HepG2 (cell line): Measurements from ENCODE around the gene MNT. TPM values are rescaled to one million over a fixed set of nuclear protein-coding genes. Genes with fewer than 3 reads are reported as not detected.

Source experiments
- ATAC-seq: fragments of 200-7000 bp; cut with Tn5 transposase; 3 replicates; pipeline ENCODE4 v1.9.1; 2020; ENCODE audit warnings: mild to moderate bottlenecking, moderate library complexity
- BruUV-seq: library from RNA; stranded (reverse); fragments of 400-500 nt; replicated peaks from 2 replicates; lab custom pipeline; 2021; lab: Mats Ljungman, UMichigan
- CTCF ChIA-PET: fragments of 300-600 bp; formaldehyde crosslinking; extraction: SDS; loops from one replicate; lab custom pipeline; 2021; ENCODE audit warnings: low total read pairs, inconsistent platforms, low intra/inter-chr PET ratio; lab: Yijun Ruan, JAX
- POLR2A ChIA-PET: fragments of 350-600 bp; sonication (Branson Sonifier 250); formaldehyde crosslinking; loops from one replicate; lab custom pipeline; 2020; ENCODE audit warnings: antibody characterized with exemption, inconsistent platforms; lab: Yijun Ruan, JAX
- DNase-seq: peaks from one replicate; pipeline ENCODE4 v3.0.0-alpha.2; 2015; ENCODE audit warnings: low spot score
- FAIRE-seq: peaks from 3 replicates; lab custom pipeline; 2011; peaks lifted over from hg19 to GRCh38; lab: Jason Lieb, UNC
- H2AFZ ChIP-seq: one replicate; pipeline ENCODE4 v1.6.1; 2011; ENCODE audit warnings: low read length, inconsistent platforms
- H3K27ac ChIP-seq: fragments of 300-600 bp; 3 replicates; pipeline ENCODE4 v1.8.0; 2011; ENCODE audit warnings: mixed run types, mild to moderate bottlenecking, mixed read lengths, low read length, inconsistent platforms; ENCODE audit not compliant: insufficient read depth; ENCODE audit errors: extremely low read length
- H3K27me3 ChIP-seq, 2 experiments: fragments of 200-600 bp in 1 of 2; 2 replicates in 1 of 2; 3 replicates in 1 of 2; pipeline versions ENCODE4 v1.6.0 to v1.8.0; 2011; ENCODE audit warnings: low read length in 2 of 2, mild to moderate bottlenecking in 2 of 2, moderate library complexity in 2 of 2, inconsistent platforms in 1 of 2; ENCODE audit not compliant: insufficient read depth in 2 of 2, control insufficient read depth in 1 of 2
- H3K36me3 ChIP-seq, 2 experiments: fragments of 200-600 bp in 1 of 2; replicated peaks in 1 of 2; 2 replicates in 1 of 2; 3 replicates in 1 of 2; pipeline versions ENCODE4 v1.5.1 to v1.8.0; 2011; ENCODE audit warnings: low read length in 2 of 2, inconsistent platforms in 1 of 2; ENCODE audit not compliant: insufficient read depth in 2 of 2, control insufficient read depth in 1 of 2
- H3K4me1 ChIP-seq: 2 replicates; pipeline ENCODE4 v1.5.1; 2012; ENCODE audit warnings: low read length, inconsistent platforms; ENCODE audit not compliant: insufficient read depth
- H3K4me2 ChIP-seq: 2 replicates; pipeline ENCODE4 v1.6.0; 2011; ENCODE audit warnings: low read depth, low read length, inconsistent platforms
- H3K4me3 ChIP-seq, 3 experiments: fragments of 200-600 bp in 1 of 3; sonication (generic), shearing (Covaris generic) in 1 of 3; replicated peaks in 1 of 3; 2 replicates each; pipeline ENCODE4 v1.5.1; 2011 to 2016; ENCODE audit warnings: low read length in 3 of 3, inconsistent platforms in 2 of 3, low read depth in 2 of 3, mild to moderate bottlenecking in 2 of 3, control low read depth in 1 of 3, mixed read lengths in 1 of 3; ENCODE audit not compliant: insufficient read depth in 1 of 3
- H3K79me2 ChIP-seq: one replicate; pipeline ENCODE4 v1.6.1; 2011; ENCODE audit warnings: low read length, inconsistent platforms; ENCODE audit not compliant: insufficient read depth
- H3K9ac ChIP-seq: 2 replicates; pipeline ENCODE4 v1.6.0; 2011; ENCODE audit warnings: mild to moderate bottlenecking, low read depth, low read length, inconsistent platforms; ENCODE audit not compliant: insufficient read depth
- H3K9me3 ChIP-seq: 2 replicates; pipeline ENCODE4 v1.5.1; 2012; ENCODE audit warnings: mild to moderate bottlenecking, low read length
- H4K20me1 ChIP-seq: 2 replicates; pipeline ENCODE4 v1.6.0; 2011; ENCODE audit warnings: inconsistent platforms, mild to moderate bottlenecking, low read length, moderate library complexity; ENCODE audit not compliant: insufficient read depth
- ARNT2 ChIP-seq: sonication (generic); formaldehyde crosslinking; IDR thresholded peaks from 2 replicates; pipeline ENCODE4 v1.8.0; 2022; ENCODE audit warnings: mild to moderate bottlenecking, low read depth, missing genetic modification reagents, moderate library complexity
- KAT8 ChIP-seq: IDR thresholded peaks from 2 replicates; pipeline ENCODE4 v1.6.1; 2016; ENCODE audit warnings: missing genetic modification reagents, missing compliant biosample characterization
- NAIF1 ChIP-seq: sonication (generic); formaldehyde crosslinking; IDR thresholded peaks from 2 replicates; pipeline ENCODE4 v1.5.0; 2020; ENCODE audit warnings: mild to moderate bottlenecking, missing genetic modification reagents, borderline replicate concordance
- NCOA1 ChIP-seq: sonication (generic); formaldehyde crosslinking; IDR thresholded peaks from 2 replicates; pipeline ENCODE4 v1.9.0; 2021; ENCODE audit warnings: missing genetic modification reagents
- SMAD9 ChIP-seq: sonication (generic); formaldehyde crosslinking; IDR thresholded peaks from 2 replicates; pipeline ENCODE4 v1.5.1; 2020; ENCODE audit warnings: mild to moderate bottlenecking, missing genetic modification reagents
- YEATS2 ChIP-seq: sonication (generic); formaldehyde crosslinking; IDR thresholded peaks from 2 replicates; pipeline ENCODE4 v1.4.0; 2020; ENCODE audit warnings: missing genetic modification reagents, borderline replicate concordance
- ZFP1 ChIP-seq: IDR thresholded peaks from 2 replicates; pipeline ENCODE4 v1.6.1; 2016
- ZNF224 ChIP-seq: sonication (generic); formaldehyde crosslinking; IDR thresholded peaks from 2 replicates; pipeline ENCODE4 v1.5.0; 2020; ENCODE audit warnings: mild to moderate bottlenecking, missing genetic modification reagents
- ZNF24 ChIP-seq: fragments of 450-650 bp; IDR thresholded peaks from 2 replicates; pipeline ENCODE4 v1.6.1; 2017; ENCODE audit warnings: antibody characterized with exemption, mild to moderate bottlenecking
- ZNF816 ChIP-seq: sonication (generic); formaldehyde crosslinking; IDR thresholded peaks from 2 replicates; pipeline ENCODE4 v1.8.0; 2022; ENCODE audit warnings: missing genetic modification reagents, mild to moderate bottlenecking, borderline replicate concordance
- ZSCAN31 ChIP-seq: sonication (generic); formaldehyde crosslinking; IDR thresholded peaks from 2 replicates; pipeline ENCODE4 v1.5.0; 2020; ENCODE audit warnings: low read depth, mild to moderate bottlenecking, missing genetic modification reagents
- WGBS: methylation state at CpG from one replicate; pipeline ENCODE4 v1.1.6; 2017; ENCODE audit warnings: low lambda C conversion rate; 5-methylcytosine and 5-hydroxymethylcytosine counted together
- in situ Hi-C: cut with HindIII; loops from 2 replicates; pipeline ENCODE4 v1.10.0; 2017; ENCODE audit warnings: low pct_unique_long_range_greater_than_20kb; ENCODE audit not compliant: extremely low pct_ligation_motif_present
- intact Hi-C: fragments of 100-400 bp; cut with micrococcal nuclease; formaldehyde crosslinking; loops from one replicate; pipeline ENCODE4 v1.10.0; 2022; ENCODE audit not compliant: unreplicated experiment
- polyA plus RNA-seq, 8 experiments: library from polyadenylated mRNA; depleted of rRNA in 3 of 8; stranded (reverse) in 7 of 8; unstranded in 1 of 8; fragments of >200 nt; fragmentation: Illumina TruSeq in 4 of 8; extraction: Trizol in 4 of 8; gene quantifications; 2 replicates each; pipeline versions ENCODE4 v1.2.1 to v1.2.3, GENCODE V29; 2011 to 2016; ENCODE audit warnings: low read depth in 4 of 8, missing spikeins in 1 of 8, mixed read lengths in 1 of 8; ENCODE audit not compliant: insufficient read depth in 1 of 8
- total RNA-seq, 5 experiments: library from RNA; depleted of rRNA; stranded (reverse); fragments of >200 nt; fragmentation: Illumina TruSeq; extraction: Trizol; gene quantifications; 2 replicates each; pipeline ENCODE4 v1.2.3, GENCODE V29; 2016; ENCODE audit warnings: low read depth in 1 of 5
- TF ChIP-seq, protein P1 (sequence below): sonication (generic); formaldehyde crosslinking; IDR thresholded peaks from 2 replicates; pipeline ENCODE4 v1.8.1; 2023; ENCODE audit warnings: mild to moderate bottlenecking, missing genetic modification reagents, borderline replicate concordance
- TF ChIP-seq, protein P2 (sequence below): sonication (generic); formaldehyde crosslinking; IDR thresholded peaks from 2 replicates; pipeline ENCODE4 v1.8.1; 2023; ENCODE audit warnings: missing genetic modification reagents, mild to moderate bottlenecking, borderline replicate concordance
- TF ChIP-seq, protein P3 (sequence below): sonication (generic); formaldehyde crosslinking; IDR thresholded peaks from 2 replicates; pipeline ENCODE4 v1.8.0; 2022; ENCODE audit warnings: missing genetic modification reagents, low read depth, mild to moderate bottlenecking, borderline replicate concordance
- TF ChIP-seq, protein P4 (sequence below): sonication (generic); formaldehyde crosslinking; conservative IDR thresholded peaks from 2 replicates; pipeline ENCODE4 v1.8.1; 2023; ENCODE audit warnings: missing genetic modification reagents

MNT gene
- total and polyA plus RNA-seq, 2 of the 13 experiments (the other 11 are each of a cell fraction or from before 2014, with no cell fraction given): 2.1 to 3.5 TPM

DNA sequence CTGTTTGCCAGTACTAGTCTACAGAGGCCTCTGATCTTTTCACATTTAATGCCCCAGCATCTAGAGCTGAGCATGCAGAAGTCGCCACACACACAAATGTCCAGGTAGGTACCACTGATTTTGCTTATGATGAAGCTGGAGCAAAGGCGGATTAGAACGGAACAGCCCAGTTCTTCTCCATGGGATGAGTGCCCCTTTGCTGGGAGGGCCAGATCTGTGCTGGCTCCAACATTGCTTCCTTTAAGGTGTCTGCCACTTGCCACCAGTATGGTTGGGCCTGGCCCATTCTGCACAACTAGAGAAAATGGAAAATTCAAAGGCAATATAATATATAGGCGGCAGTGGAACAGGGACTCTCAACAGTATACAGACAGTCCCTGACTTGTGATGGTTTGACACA is 2.2 kb upstream of the MNT start:
- no peak for TF ChIP-seq KAT8 (CRISPR knock-in tag)
- TF ChIP-seq, protein P1, sequence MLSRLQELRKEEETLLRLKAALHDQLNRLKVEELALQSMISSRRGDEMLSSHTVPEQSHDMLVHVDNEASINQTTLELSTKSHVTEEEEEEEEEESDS (CRISPR knock-in tag): no peak
- TF ChIP-seq ARNT2 (CRISPR knock-in tag): no peak
- no peak for TF ChIP-seq NAIF1 (CRISPR knock-in tag)
- TF ChIP-seq, protein P2, sequence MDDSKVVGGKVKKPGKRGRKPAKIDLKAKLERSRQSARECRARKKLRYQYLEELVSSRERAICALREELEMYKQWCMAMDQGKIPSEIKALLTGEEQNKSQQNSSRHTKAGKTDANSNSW (CRISPR knock-in tag): no peak
- no peak for TF ChIP-seq ZSCAN31 (CRISPR knock-in tag)
- TF ChIP-seq, protein P3, sequence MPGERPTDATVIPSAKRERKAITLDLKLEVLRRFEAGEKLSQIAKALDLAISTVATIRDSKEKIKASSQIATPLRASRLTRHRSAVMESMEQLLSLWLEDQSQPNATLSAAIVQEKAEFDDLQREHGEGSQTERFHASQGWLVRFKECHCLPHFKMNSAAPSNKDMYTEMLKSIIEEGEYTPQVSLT (CRISPR knock-in tag): no peak
- TF ChIP-seq YEATS2 (CRISPR knock-in tag): no peak
- TF ChIP-seq, protein P4, sequence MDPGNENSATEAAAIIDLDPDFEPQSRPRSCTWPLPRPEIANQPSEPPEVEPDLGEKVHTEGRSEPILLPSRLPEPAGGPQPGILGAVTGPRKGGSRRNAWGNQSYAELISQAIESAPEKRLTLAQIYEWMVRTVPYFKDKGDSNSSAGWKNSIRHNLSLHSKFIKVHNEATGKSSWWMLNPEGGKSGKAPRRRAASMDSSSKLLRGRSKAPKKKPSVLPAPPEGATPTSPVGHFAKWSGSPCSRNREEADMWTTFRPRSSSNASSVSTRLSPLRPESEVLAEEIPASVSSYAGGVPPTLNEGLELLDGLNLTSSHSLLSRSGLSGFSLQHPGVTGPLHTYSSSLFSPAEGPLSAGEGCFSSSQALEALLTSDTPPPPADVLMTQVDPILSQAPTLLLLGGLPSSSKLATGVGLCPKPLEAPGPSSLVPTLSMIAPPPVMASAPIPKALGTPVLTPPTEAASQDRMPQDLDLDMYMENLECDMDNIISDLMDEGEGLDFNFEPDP (CRISPR knock-in tag): no peak
- no peak for TF ChIP-seq ZNF816
- no peak for TF ChIP-seq NCOA1 (CRISPR knock-in tag)
- TF ChIP-seq SMAD9 (CRISPR knock-in tag): no peak
- TF ChIP-seq ZNF24: no peak
- TF ChIP-seq ZFP1 (CRISPR knock-in tag): no peak
- no peak for TF ChIP-seq ZNF224 (CRISPR knock-in tag)
- intact Hi-C loops: loop anchor here (5.0 kb wide), 1 partner anchor 66 kb away; the partner anchor contains the start of genes SGSM2 and TSR1
- ATAC-seq (no peak), FAIRE-seq (no peak), DNase-seq (no peak)
- no TSS peak for BruUV-seq
- Histone ChIP-seq H2AFZ (no peak overlapping the region), H3K9ac (no peak overlapping the region), H3K4me1 (peaks cover 33% of the 10 kb centered on the region), H3K79me2 (peaks cover 9% of the 10 kb centered on the region), H4K20me1 (peaks cover 3% of the 10 kb centered on the region), H3K27ac (no peak overlapping the region), H3K4me2 (no peak overlapping the region), H3K4me3 (no peak overlapping the region), H3K9me3 (no peaks in the 10 kb centered on the region), H3K36me3 (no peaks in the 10 kb centered on the region), H3K27me3 (no peaks in the 10 kb centered on the region; a peak in 2 of 5 replicates)
- ChIA-PET POLR2A (no interaction called here), CTCF (no interaction called here)
- in situ Hi-C loops: no loop called here
- 95% methylated on average over 4 of the region's 4 CpGs for WGBS
